Type B pancreatic cell (in vitro differentiated cells): ENCODE results near the gene SLC44A1. TPM values are rescaled to one million over a fixed set of nuclear protein-coding genes. Genes with fewer than 3 reads are reported as not detected.

Experiments
- DNase-seq: peaks from one replicate; pipeline ENCODE4 v3.0.0; 2021; ENCODE audit warnings: mixed read lengths; ENCODE audit not compliant: unreplicated experiment; ENCODE audit errors: extremely low spot score
- H3K27ac Mint-ChIP-seq: 2 replicates; pipeline ENCODE4 v1.8.0; 2021; ENCODE audit warnings: mild to moderate bottlenecking, mixed read lengths
- H3K27me3 Mint-ChIP-seq: 2 replicates; pipeline ENCODE4 v1.8.0; 2021; ENCODE audit warnings: mixed read lengths
- H3K36me3 Mint-ChIP-seq: 2 replicates; pipeline ENCODE4 v1.8.0; 2021; ENCODE audit warnings: mixed read lengths
- H3K4me1 Mint-ChIP-seq: one replicate; pipeline ENCODE4 v1.8.0; 2021; ENCODE audit warnings: mixed read lengths; ENCODE audit not compliant: unreplicated experiment
- H3K4me3 Mint-ChIP-seq: 2 replicates; pipeline ENCODE4 v1.8.0; 2021; ENCODE audit warnings: mild to moderate bottlenecking, mixed read lengths
- H3K9me3 Mint-ChIP-seq: 2 replicates; pipeline ENCODE4 v1.8.0; 2021; ENCODE audit warnings: mixed read lengths
- total RNA-seq: library from RNA; stranded (reverse); gene quantifications from 2 replicates; pipeline ENCODE4 v1.2.1, GENCODE V29; 2021; ENCODE audit warnings: low replicate concordance
- TF ChIP-seq, protein P1 (sequence below): fragments of 200-600 bp; sonication (generic); conservative IDR thresholded peaks from 2 replicates; pipeline ENCODE4 v1.5.0; 2021; ENCODE audit warnings: antibody characterized with exemption, mild to moderate bottlenecking

SLC44A1 gene
- total RNA-seq, 1 donor from 2014 or later: 47.2 TPM

- Mint-ChIP-seq H3K27ac (no peak overlapping the region), H3K4me3 (no peak overlapping the region), H3K27me3 (no peaks in the 10 kb centered on the region), H3K36me3 (peaks cover 6% of the 10 kb centered on the region), H3K9me3 (peaks cover 12% of the 10 kb centered on the region), H3K4me1 (peaks cover 24% of the 10 kb centered on the region)
- DNase-seq: no peak
- TF ChIP-seq, protein P1, sequence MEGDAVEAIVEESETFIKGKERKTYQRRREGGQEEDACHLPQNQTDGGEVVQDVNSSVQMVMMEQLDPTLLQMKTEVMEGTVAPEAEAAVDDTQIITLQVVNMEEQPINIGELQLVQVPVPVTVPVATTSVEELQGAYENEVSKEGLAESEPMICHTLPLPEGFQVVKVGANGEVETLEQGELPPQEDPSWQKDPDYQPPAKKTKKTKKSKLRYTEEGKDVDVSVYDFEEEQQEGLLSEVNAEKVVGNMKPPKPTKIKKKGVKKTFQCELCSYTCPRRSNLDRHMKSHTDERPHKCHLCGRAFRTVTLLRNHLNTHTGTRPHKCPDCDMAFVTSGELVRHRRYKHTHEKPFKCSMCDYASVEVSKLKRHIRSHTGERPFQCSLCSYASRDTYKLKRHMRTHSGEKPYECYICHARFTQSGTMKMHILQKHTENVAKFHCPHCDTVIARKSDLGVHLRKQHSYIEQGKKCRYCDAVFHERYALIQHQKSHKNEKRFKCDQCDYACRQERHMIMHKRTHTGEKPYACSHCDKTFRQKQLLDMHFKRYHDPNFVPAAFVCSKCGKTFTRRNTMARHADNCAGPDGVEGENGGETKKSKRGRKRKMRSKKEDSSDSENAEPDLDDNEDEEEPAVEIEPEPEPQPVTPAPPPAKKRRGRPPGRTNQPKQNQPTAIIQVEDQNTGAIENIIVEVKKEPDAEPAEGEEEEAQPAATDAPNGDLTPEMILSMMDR: no peak
Measured at GRCh38 chr9:105436783-105437182, 192.3 kb downstream of the SLC44A1 start.

GRCh38 chr9:105437704-105438103 lies 193.3 kb downstream of the SLC44A1 start:
- Mint-ChIP-seq H3K4me1 (peaks cover 17% of the 10 kb centered on the region), H3K27me3 (no peaks in the 10 kb centered on the region), H3K36me3 (peaks cover 6% of the 10 kb centered on the region), H3K4me3 (no peak overlapping the region), H3K9me3 (peaks cover 12% of the 10 kb centered on the region), H3K27ac (no peak overlapping the region)
- DNase-seq: no peak
- TF ChIP-seq, protein P1: no peak

DNA sequence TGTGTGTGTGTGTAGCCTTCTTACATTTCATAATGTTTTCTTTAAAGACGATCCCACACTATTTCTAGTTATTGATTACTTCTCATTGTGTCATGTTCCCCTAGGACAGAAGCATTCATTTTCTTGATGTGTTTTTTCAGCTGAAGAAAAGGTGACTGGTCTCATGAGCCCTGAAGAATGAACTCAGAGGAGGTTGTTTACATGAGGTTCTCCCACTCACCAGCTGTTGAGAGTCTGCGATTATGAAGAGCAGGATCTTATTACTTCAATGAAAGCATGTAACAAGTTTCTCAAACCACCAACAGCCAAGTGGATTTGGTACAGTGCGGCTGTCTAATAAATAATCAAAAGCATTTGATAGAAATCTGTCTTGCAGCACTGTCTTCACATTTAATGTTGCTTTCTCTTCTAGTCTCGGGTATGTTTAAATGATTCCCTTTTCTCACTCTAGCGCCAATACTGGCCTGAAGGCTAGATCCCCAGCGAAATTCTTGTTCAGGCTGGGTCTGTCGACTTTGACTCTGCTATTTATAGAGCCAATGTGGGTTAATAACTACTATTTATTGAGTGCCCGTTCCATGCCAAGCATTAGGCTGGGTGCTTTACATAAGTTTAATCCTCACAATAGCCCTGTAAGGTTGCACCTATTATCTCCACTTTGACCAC lies 193.8 kb downstream of the SLC44A1 start:
- H3K27me3 Mint-ChIP-seq: no peaks in the 10 kb centered on the region
- H3K4me1 Mint-ChIP-seq: peaks cover 15% of the 10 kb centered on the region
- H3K9me3 Mint-ChIP-seq: peaks cover 12% of the 10 kb centered on the region
- peaks cover 6% of the 10 kb centered on the region for H3K36me3 Mint-ChIP-seq
- no peak overlapping the region for H3K27ac Mint-ChIP-seq
- no peak overlapping the region for H3K4me3 Mint-ChIP-seq
- TF ChIP-seq, protein P1: no peak
- no peak for DNase-seq

DNA sequence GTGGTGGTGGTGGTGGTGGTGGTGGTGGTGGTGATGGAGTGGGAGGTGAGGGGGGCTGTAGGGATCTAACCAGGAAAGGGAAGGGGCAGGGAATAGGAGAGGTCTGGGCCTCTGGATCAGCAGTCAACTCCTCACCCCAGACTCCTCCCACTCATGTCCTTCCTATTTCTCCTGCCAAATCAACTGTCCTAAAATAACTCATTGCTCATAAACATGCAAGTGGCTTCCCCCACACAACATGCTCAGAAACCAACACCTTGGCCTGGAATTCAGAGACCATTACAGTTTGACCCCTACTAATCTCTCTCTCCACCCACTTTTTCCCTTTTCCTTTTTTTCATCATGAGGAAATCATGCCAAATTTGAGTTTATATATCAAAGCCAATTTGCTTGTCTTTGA lies 195.0 kb downstream of the SLC44A1 start:
- Mint-ChIP-seq H3K4me3 (no peak overlapping the region), H3K9me3 (peaks cover 12% of the 10 kb centered on the region), H3K36me3 (peaks cover 6% of the 10 kb centered on the region), H3K4me1 (peaks cover 15% of the 10 kb centered on the region), H3K27me3 (no peaks in the 10 kb centered on the region), H3K27ac (no peak overlapping the region)
- TF ChIP-seq, protein P1: no peak
- DNase-seq: no peak

DNA sequence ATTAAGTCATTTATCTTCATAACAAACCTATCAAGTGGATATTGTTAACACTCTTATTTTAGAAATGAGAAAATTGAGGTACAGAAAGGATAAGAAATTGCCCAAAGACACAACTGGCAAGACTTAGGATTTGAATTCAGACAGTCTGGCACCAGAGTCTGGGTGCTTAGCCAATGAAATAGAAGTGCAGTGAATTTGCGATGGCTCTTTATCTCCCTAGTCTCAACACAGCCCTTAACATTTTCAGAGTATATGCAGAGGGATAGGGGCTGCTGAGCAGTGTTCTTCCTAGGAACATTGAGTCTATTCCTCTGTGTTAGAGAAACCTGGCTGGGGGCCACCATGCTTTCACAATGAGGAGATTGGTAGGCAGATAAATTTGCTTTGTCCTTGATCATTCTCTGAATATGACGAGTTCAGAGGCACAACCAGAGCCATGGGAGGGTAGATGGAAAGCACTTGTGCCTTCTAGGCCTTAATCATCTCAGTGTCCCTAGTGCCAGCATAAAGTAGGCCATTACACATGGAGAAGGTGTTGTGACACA lies 197.2 kb downstream of the SLC44A1 start:
- TF ChIP-seq, protein P1: no peak
- Mint-ChIP-seq H3K36me3 (no peaks in the 10 kb centered on the region), H3K4me1 (peaks cover 15% of the 10 kb centered on the region), H3K4me3 (no peak overlapping the region), H3K27ac (no peak overlapping the region), H3K27me3 (no peaks in the 10 kb centered on the region), H3K9me3 (peaks cover 5% of the 10 kb centered on the region)
- no peak for DNase-seq
